ENCODE data around the gene ARHGAP15. TPM values are rescaled to one million over a fixed set of nuclear protein-coding genes. Genes with fewer than 3 reads are reported as not detected.

ARHGAP15 gene
- polyA plus RNA-seq, 1 donor from 2014 or later, result 0.30 TPM

- peak overlapping the region; percentile 45 for H3K4me2 ChIP-seq (ENCODE audit: low read length)
- H3K79me2 ChIP-seq (replicated peaks; ENCODE audit: insufficient read depth, low read length), result no peaks in the 10 kb centered on the region
- no peaks in the 10 kb centered on the region for H3K9me3 ChIP-seq (ENCODE audit: low read length)
- no peaks in the 10 kb centered on the region for H4K20me1 ChIP-seq (ENCODE audit: insufficient read depth)
- no peaks in the 10 kb centered on the region for H3K9me2 ChIP-seq (ENCODE audit: insufficient read depth, low read length)
- H3K27ac ChIP-seq (ENCODE audit: low read length), result no peak overlapping the region
- peak overlapping the region; percentile 53 for H3K4me3 ChIP-seq (ENCODE audit: low read length)
- H3K27me3 ChIP-seq (ENCODE audit: insufficient read depth, low read depth, low read length), result no peaks in the 10 kb centered on the region
- H2AFZ ChIP-seq (ENCODE audit: low read depth, low read length), result no peak overlapping the region
- peak overlapping the region; percentile 11 for H3K9ac ChIP-seq (ENCODE audit: low read length)
- TF ChIP-seq EP300 (conservative IDR thresholded peaks at IDR 0.05; ENCODE audit: poor library complexity, severe bottlenecking) (peak; percentile 51), REST (IDR thresholded peaks at IDR 0.05; ENCODE audit: borderline replicate concordance) (peak; percentile 66), POLR2AphosphoS5 (IDR thresholded peaks at IDR 0.05) (peak; percentile 94), SMC3 (conservative IDR thresholded peaks at IDR 0.05; ENCODE audit: poor library complexity) (no peak)
- H3F3A ChIP-seq (ENCODE audit: insufficient read depth, low read length, poor library complexity, severe bottlenecking), result no peaks in the 10 kb centered on the region
- no peaks in the 10 kb centered on the region for H3K36me3 ChIP-seq (ENCODE audit: insufficient read depth, low read length)
Observed at GRCh38 chr2:143347271-143347695, 218.1 kb downstream of the ARHGAP15 start.

- Histone ChIP-seq H3K9ac (ENCODE audit: low read length) (no peak overlapping the region), H3K27me3 (ENCODE audit: insufficient read depth, low read depth, low read length) (no peaks in the 10 kb centered on the region), H3K36me3 (ENCODE audit: insufficient read depth, low read length) (no peaks in the 10 kb centered on the region), H3F3A (ENCODE audit: insufficient read depth, low read length, poor library complexity, severe bottlenecking) (no peaks in the 10 kb centered on the region), H3K4me3 (ENCODE audit: low read length) (no peak overlapping the region), H3K4me2 (ENCODE audit: low read length) (no peak overlapping the region), H3K79me2 (replicated peaks; ENCODE audit: insufficient read depth, low read length) (no peaks in the 10 kb centered on the region), H3K9me2 (ENCODE audit: insufficient read depth, low read length) (no peaks in the 10 kb centered on the region), H4K20me1 (ENCODE audit: insufficient read depth) (no peaks in the 10 kb centered on the region), H2AFZ (ENCODE audit: low read depth, low read length) (no peak overlapping the region), H3K27ac (ENCODE audit: low read length) (no peak overlapping the region), H3K9me3 (ENCODE audit: low read length) (no peaks in the 10 kb centered on the region)
- TF ChIP-seq TAF1 (IDR thresholded peaks at IDR 0.05; ENCODE audit: low read depth), result no peak
- no peak for TF ChIP-seq CTCF (IDR thresholded peaks at IDR 0.05; ENCODE audit: poor library complexity, severe bottlenecking)
- no peak for TF ChIP-seq EZH2 (IDR thresholded peaks at IDR 0.05; ENCODE audit: borderline replicate concordance, insufficient read depth, low read length, poor library complexity, severe bottlenecking)
- no peak for TF ChIP-seq MXI1 (conservative IDR thresholded peaks at IDR 0.05; ENCODE audit: poor library complexity, severe bottlenecking)
Observed at GRCh38 chr2:143347901-143348414, 218.7 kb downstream of the ARHGAP15 start.
